H1 (cell line): ENCODE measurements around the gene OSTF1. TPM values are rescaled to one million over a fixed set of nuclear protein-coding genes. Genes with fewer than 3 reads are reported as not detected.
A peak's percentile ranks its signal among the peaks of the same experiment; 100 is the strongest.

Experiments used
- CTCF ChIA-PET: fragments of 300-600 bp; sonication (Branson Sonifier 250); formaldehyde crosslinking; loops from one replicate; lab custom pipeline; 2021; ENCODE audit not compliant: partially characterized antibody; lab: Charles Lee
- POLR2A ChIA-PET: fragments of 300-600 bp; sonication (Branson Sonifier 250); formaldehyde crosslinking; loops from one replicate; lab custom pipeline; 2021; ENCODE audit warnings: inconsistent platforms; ENCODE audit not compliant: partially characterized antibody; lab: Charles Lee
- DNase-seq, 2 experiments: peaks; one replicate each; pipeline versions ENCODE4 v3.0.0 to v3.0.0-alpha.2; 2010 to 2022; ENCODE audit warnings: low spot score in 2 of 2, low read depth in 1 of 2, mixed read lengths in 1 of 2
- FAIRE-seq: peaks from 2 replicates; lab custom pipeline; 2011; peaks lifted over from hg19 to GRCh38; lab: Jason Lieb, UNC
- H2AFZ ChIP-seq: 2 replicates; pipeline ENCODE4 v1.8.1; 2012; ENCODE audit warnings: low read length, inconsistent platforms
- H2AK5ac ChIP-seq: 2 replicates; pipeline ENCODE4 v1.6.1; 2013; ENCODE audit warnings: low read depth, low read length
- H2BK120ac ChIP-seq: replicated peaks from 2 replicates; pipeline ENCODE3; 2013; ENCODE audit warnings: low read depth, low read length, inconsistent platforms
- H2BK12ac ChIP-seq: 2 replicates; pipeline ENCODE4 v1.6.1; 2013; ENCODE audit warnings: low read depth, low read length
- H2BK15ac ChIP-seq: 2 replicates; pipeline ENCODE4 v1.6.1; 2013; ENCODE audit warnings: low read length
- H2BK20ac ChIP-seq: 2 replicates; pipeline ENCODE4 v1.6.1; 2013; ENCODE audit warnings: low read length
- H2BK5ac ChIP-seq: 2 replicates; pipeline ENCODE4 v1.6.1; 2013; ENCODE audit warnings: low read depth, low read length
- H3K14ac ChIP-seq: 2 replicates; pipeline ENCODE4 v1.6.1; 2013; ENCODE audit warnings: inconsistent platforms; ENCODE audit not compliant: insufficient read length
- H3K18ac ChIP-seq: 2 replicates; pipeline ENCODE4 v1.6.1; 2013; ENCODE audit warnings: low read length; ENCODE audit errors: extremely low read depth
- H3K23ac ChIP-seq: 2 replicates; pipeline ENCODE4 v1.6.1; 2013; ENCODE audit warnings: inconsistent platforms; ENCODE audit not compliant: insufficient read length
- H3K23me2 ChIP-seq: 2 replicates; pipeline ENCODE4 v1.6.1; 2013; ENCODE audit warnings: low read depth, low read length
- H3K27ac ChIP-seq: 2 replicates; pipeline ENCODE4 v1.6.1; 2011; ENCODE audit warnings: low read depth, low read length, inconsistent platforms
- H3K27me3 ChIP-seq, 4 experiments: replicated peaks in 1 of 4; 1 replicate in 1 of 4; 2 replicates in 3 of 4; pipeline versions ENCODE4 v1.6.1 to v1.8.1; 2011 to 2013; ENCODE audit warnings: low read length in 3 of 4, mild to moderate bottlenecking in 3 of 4, inconsistent platforms in 2 of 4, mixed read lengths in 2 of 4, moderate library complexity in 1 of 4; ENCODE audit not compliant: control insufficient read depth in 3 of 4, insufficient read depth in 3 of 4; ENCODE audit errors: extremely low read depth in 1 of 4
- H3K36me3 ChIP-seq, 4 experiments: 2 replicates each; pipeline versions ENCODE4 v1.6.1 to v1.8.1; 2011 to 2013; ENCODE audit warnings: mild to moderate bottlenecking in 4 of 4, low read length in 3 of 4, moderate library complexity in 2 of 4, control low read depth in 1 of 4, inconsistent platforms in 1 of 4; ENCODE audit not compliant: insufficient read depth in 4 of 4, control insufficient read depth in 2 of 4
- H3K4ac ChIP-seq: replicated peaks from 2 replicates; pipeline ENCODE3; 2013; ENCODE audit warnings: low read length, low read depth, mixed read lengths, inconsistent platforms; ENCODE audit not compliant: insufficient read length
- H3K4me1 ChIP-seq, 4 experiments: replicated peaks in 1 of 4; 1 replicate in 1 of 4; 2 replicates in 3 of 4; pipeline versions ENCODE4 v1.6.1 to v1.8.1; 2011 to 2013; ENCODE audit warnings: low read length in 3 of 4, inconsistent platforms in 2 of 4, mixed read lengths in 1 of 4; ENCODE audit not compliant: insufficient read depth in 4 of 4, control insufficient read depth in 3 of 4
- H3K4me2 ChIP-seq, 2 experiments: 2 replicates each; pipeline versions ENCODE4 v1.6.1 to v1.8.1; 2011 to 2013; ENCODE audit warnings: low read depth in 2 of 2, low read length in 2 of 2, control low read depth in 1 of 2, inconsistent platforms in 1 of 2, mild to moderate bottlenecking in 1 of 2; ENCODE audit not compliant: insufficient read depth in 1 of 2
- H3K4me3 ChIP-seq, 4 experiments: fragments of 200-600, 300-600 bp in 1 of 4; sonication (generic), shearing (Covaris generic), sonication (Bioruptor Twin) in 1 of 4; 2 replicates each; pipeline versions ENCODE4 v1.5.1 to v1.8.1; 2011 to 2016; ENCODE audit warnings: low read length in 4 of 4, low read depth in 3 of 4, control low read depth in 2 of 4, inconsistent platforms in 2 of 4, mild to moderate bottlenecking in 2 of 4, mixed read lengths in 1 of 4, moderate library complexity in 1 of 4; ENCODE audit not compliant: insufficient read depth in 2 of 4; ENCODE audit errors: extremely low read depth in 1 of 4
- H3K56ac ChIP-seq: replicated peaks from 2 replicates; pipeline ENCODE3; 2013; ENCODE audit warnings: low read depth, mild to moderate bottlenecking, mixed read lengths, low read length, inconsistent platforms; ENCODE audit not compliant: insufficient read length
- H3K79me1 ChIP-seq: 2 replicates; pipeline ENCODE4 v1.6.1; 2013; ENCODE audit warnings: low read depth, low read length, control low read depth
- H3K79me2 ChIP-seq, 2 experiments: 2 replicates each; pipeline versions ENCODE4 v1.6.1 to v1.8.1; 2012 to 2013; ENCODE audit warnings: low read length in 2 of 2, mild to moderate bottlenecking in 2 of 2, inconsistent platforms in 1 of 2; ENCODE audit not compliant: insufficient read depth in 2 of 2, control insufficient read depth in 1 of 2
- H3K9ac ChIP-seq, 4 experiments: replicated peaks in 1 of 4; 1 replicate in 1 of 4; 2 replicates in 3 of 4; pipeline versions ENCODE4 v1.6.1 to v1.8.1; 2011 to 2013; ENCODE audit warnings: low read depth in 3 of 4, low read length in 3 of 4, control low read depth in 2 of 4, mild to moderate bottlenecking in 2 of 4, moderate library complexity in 2 of 4, inconsistent platforms in 1 of 4; ENCODE audit errors: extremely low read depth in 1 of 4
- H3K9me3 ChIP-seq, 2 experiments: 2 replicates each; pipeline versions ENCODE4 v1.6.1 to v1.8.1; 2012 to 2013; ENCODE audit warnings: mild to moderate bottlenecking in 2 of 2, moderate library complexity in 2 of 2, control low read depth in 1 of 2, inconsistent platforms in 1 of 2, low read depth in 1 of 2, low read length in 1 of 2, mixed read lengths in 1 of 2; ENCODE audit not compliant: insufficient read depth in 2 of 2
- H4K20me1 ChIP-seq, 2 experiments: replicated peaks in 1 of 2; 2 replicates each; pipeline versions ENCODE3 to v1.8.1; 2011 to 2013; ENCODE audit warnings: inconsistent platforms in 2 of 2, low read length in 2 of 2, mild to moderate bottlenecking in 1 of 2; ENCODE audit not compliant: insufficient read depth in 2 of 2, control insufficient read depth in 1 of 2
- H4K5ac ChIP-seq: 2 replicates; pipeline ENCODE4 v1.6.1; 2013; ENCODE audit warnings: low read length, low read depth, mixed read lengths, inconsistent platforms; ENCODE audit not compliant: insufficient read length
- H4K8ac ChIP-seq: 2 replicates; pipeline ENCODE4 v1.8.0; 2013; ENCODE audit warnings: mild to moderate bottlenecking, moderate library complexity, low read length, inconsistent platforms; ENCODE audit not compliant: insufficient read depth; ENCODE audit errors: extremely low read depth
- H4K91ac ChIP-seq: replicated peaks from 2 replicates; pipeline ENCODE3; 2013; ENCODE audit warnings: low read length, mixed read lengths, inconsistent platforms; ENCODE audit not compliant: insufficient read length
- ASH2L ChIP-seq: fragments of 200-600, 300-600 bp; sonication (generic); IDR thresholded peaks from one replicate; pipeline ENCODE4 v1.7.1; 2017; ENCODE audit warnings: low read length
- SIX5 ChIP-seq: IDR thresholded peaks from 2 replicates; pipeline ENCODE4 v1.6.1; 2011; ENCODE audit warnings: mild to moderate bottlenecking, low read depth, low read length
- WGBS, 2 experiments: shearing (Covaris generic) in 1 of 2; methylation state at CpG; one replicate each; pipeline versions ENCODE4 v1.1.6 to v1.1.7; 2013 to 2015; ENCODE audit warnings: low lambda C conversion rate in 2 of 2, mixed read lengths in 2 of 2, inconsistent platforms in 1 of 2, low coverage in 1 of 2, missing lambda C conversion rate in 1 of 2; ENCODE audit not compliant: insufficient replicate concordance in 2 of 2, insufficient coverage in 1 of 2, insufficient read length in 1 of 2; ENCODE audit errors: extremely low coverage in 1 of 2, missing lambda C conversion rate in 1 of 2; 5-methylcytosine and 5-hydroxymethylcytosine counted together
- polyA plus RNA-seq, 7 experiments: library from polyadenylated mRNA; depleted of rRNA in 3 of 7; stranded (reverse) in 5 of 7; unstranded in 2 of 7; fragments of >200 nt in 5 of 7; fragments of 200-250 nt in 2 of 7; gene quantifications; 1 replicate in 5 of 7; 2 replicates in 1 of 7; 4 replicates in 1 of 7; pipeline versions ENCODE4 v1.2.1 to v1.2.3, GENCODE V29; 2011 to 2013; ENCODE audit warnings: missing spikeins in 2 of 7, mixed read lengths in 2 of 7
- small RNA-seq: library from polyadenylated mRNA; stranded (forward); fragments of <200 nt; extraction: miRNeasy Mini kit (QIAGEN cat#:217004); gene quantifications from one replicate; pipeline ENCODE3, GENCODE V24; 2013; ENCODE audit not compliant: insufficient read depth
- total RNA-seq: library from RNA; stranded (reverse); fragmentation: NEBNext Ultra II Directional; extraction: Animal tissue kit (Norgen Biotek cat#: 25700); gene quantifications from 2 replicates; pipeline ENCODE4 v1.2.1, GENCODE V29; 2021

The OSTF1 gene
- total and polyA plus RNA-seq, 2 of the 8 experiments (the other 6 are each of a cell fraction or from before 2014, with no cell fraction given) = 5.0 to 18.9 TPM

DNA sequence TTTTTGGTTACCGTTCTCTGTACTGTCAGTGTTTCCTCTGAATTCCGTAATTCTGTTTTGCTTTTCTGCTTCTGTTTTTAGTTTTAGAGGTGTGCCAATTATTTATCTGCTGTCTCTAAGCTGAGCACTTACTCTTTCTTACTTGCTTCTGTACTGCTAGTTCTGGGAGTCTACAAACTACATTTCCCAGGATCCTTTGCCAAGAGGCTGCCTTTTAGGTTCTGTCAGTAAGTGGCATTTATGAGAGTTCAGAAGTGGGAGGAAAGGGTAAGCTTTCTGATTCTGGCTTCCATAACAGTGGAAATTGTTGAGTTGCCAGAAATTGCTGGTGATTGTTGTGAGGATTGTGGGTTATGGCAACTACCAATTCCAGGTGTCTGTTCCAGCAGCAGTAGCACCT, 102.4 kb downstream of the OSTF1 start:
- no peak overlapping the region for H3K18ac ChIP-seq
- no peak overlapping the region for H3K4me2 ChIP-seq
- no peaks in the 10 kb centered on the region for H3K79me1 ChIP-seq
- 82% methylated on average over 2 of the region's 2 CpGs; no CpG with 5 or more reads in 1 of the 2 experiments for WGBS, 2 experiments
- H4K91ac ChIP-seq = no peak overlapping the region
- no peaks in the 10 kb centered on the region for H3K9me3 ChIP-seq
- H2BK20ac ChIP-seq = no peak overlapping the region
- no peaks in the 10 kb centered on the region for H3K79me2 ChIP-seq
- no peaks in the 10 kb centered on the region for H3K36me3 ChIP-seq
- H3K14ac ChIP-seq = no peak overlapping the region
- H3K56ac ChIP-seq = no peak overlapping the region
- no peak overlapping the region for H2BK12ac ChIP-seq
- H3K27me3 ChIP-seq = no peaks in the 10 kb centered on the region
- H3K27ac ChIP-seq = no peak overlapping the region
- H3K4me3 ChIP-seq = no peak overlapping the region
- CTCF ChIA-PET = no interaction called here
- DNase-seq = no peak
- no peak overlapping the region for H2AK5ac ChIP-seq
- no peak overlapping the region for H3K23ac ChIP-seq
- H4K8ac ChIP-seq = no peak overlapping the region
- H2BK15ac ChIP-seq = no peak overlapping the region
- TF ChIP-seq SIX5 = peak; percentile 37
- TF ChIP-seq ASH2L = no peak
- TF ChIP-seq, all 59 proteins: peak for 1
- Histone ChIP-seq H4K20me1 (no peaks in the 10 kb centered on the region), H3K23me2 (no peaks in the 10 kb centered on the region), H2BK5ac (no peak overlapping the region), H3K4me1 (no peaks in the 10 kb centered on the region), H3K4ac (no peak overlapping the region), H3K9ac (no peak overlapping the region), H2AFZ (no peak overlapping the region), H4K5ac (no peak overlapping the region), H2BK120ac (no peak overlapping the region)
- no peak for FAIRE-seq
- POLR2A ChIA-PET = no interaction called here

Small RNAs within 50 kb of the gene (small RNA-seq; reads per million reads assigned to genes)
- not detected for gene RF00019

Other genes with a start within 250 kb of the OSTF1 start
- gene TRPM6, start 200.6 kb upstream of the OSTF1 start, total RNA-seq = 0.99 and 1.5 TPM in 2 replicates
- 0.45 and 0.57 TPM in 2 replicates for gene TRPM6, start 200.6 kb upstream of the OSTF1 start, polyA plus RNA-seq (2011; rRNA removed)
- gene C9orf40, start 135.6 kb upstream of the OSTF1 start, total RNA-seq = 10.8 and 11.2 TPM in 2 replicates
- gene C9orf40, start 135.6 kb upstream of the OSTF1 start, polyA plus RNA-seq (2011; rRNA removed) = 3.6 and 5.0 TPM in 2 replicates
- gene CARNMT1, start 60.2 kb upstream of the OSTF1 start, total RNA-seq = 38.1 and 44.1 TPM in 2 replicates
- gene CARNMT1, start 60.2 kb upstream of the OSTF1 start, polyA plus RNA-seq (2011; rRNA removed) = 5.1 and 9.1 TPM in 2 replicates
- 8.1 and 9.1 TPM in 2 replicates for gene NMRK1, start 359 bp upstream of the OSTF1 start, total RNA-seq
- 3.5 and 5.8 TPM in 2 replicates for gene NMRK1, start 359 bp upstream of the OSTF1 start, polyA plus RNA-seq (2011; rRNA removed)